K562 (cell line): ENCODE results near the gene CMIP. TPM values are rescaled to one million over a fixed set of nuclear protein-coding genes. Genes with fewer than 3 reads are reported as not detected.
A peak's percentile ranks its signal among the peaks of the same experiment; 100 is the strongest.

ENCODE experiments used
- BDP1 ChIP-seq: IDR thresholded peaks from 3 replicates; pipeline ENCODE4 v1.6.1; 2011; ENCODE audit not compliant: insufficient read length, insufficient read depth
- BRCA1 ChIP-seq, 2 experiments: fragments of 450-650 bp in 1 of 2; sonication (generic) in 1 of 2; formaldehyde crosslinking in 1 of 2; IDR thresholded peaks; 2 replicates each; pipeline versions ENCODE4 v1.5.0 to v1.6.1; 2017 to 2020; ENCODE audit warnings: mild to moderate bottlenecking in 1 of 2, missing genetic modification reagents in 1 of 2
- CTBP1 ChIP-seq: fragments of 450-650 bp; IDR thresholded peaks from 2 replicates; pipeline ENCODE4 v1.6.1; 2016; ENCODE audit warnings: borderline replicate concordance
- JUND ChIP-seq, 2 experiments: IDR thresholded peaks; 2 replicates in 1 of 2; 3 replicates in 1 of 2; pipeline ENCODE4 v1.6.1; 2011; ENCODE audit warnings: borderline replicate concordance in 2 of 2, low read depth in 2 of 2, low read length in 2 of 2, improper control_type of control experiment in 1 of 2, missing biosample characterization in 1 of 2, missing genetic modification characterization in 1 of 2, missing genetic modification reagents in 1 of 2
- NFE2 ChIP-seq: IDR thresholded peaks from 2 replicates; pipeline ENCODE4 v1.6.1; 2014; ENCODE audit warnings: antibody characterized with exemption, low read depth
- SAFB ChIP-seq: fragments of 200-400 bp; formaldehyde crosslinking; IDR thresholded peaks from 2 replicates; pipeline ENCODE4 v1.6.1; 2017; ENCODE audit warnings: low read depth, low read length, borderline replicate concordance
- SRSF9 ChIP-seq: fragments of 200-400 bp; formaldehyde crosslinking; IDR thresholded peaks from 2 replicates; pipeline ENCODE4 v1.6.1; 2017; ENCODE audit warnings: low read depth, low read length, borderline replicate concordance
- TAF7 ChIP-seq: fragments of 450-650 bp; IDR thresholded peaks from 2 replicates; pipeline ENCODE4 v1.6.1; 2016; ENCODE audit warnings: missing genetic modification characterization, missing compliant biosample characterization
- ZBED1 ChIP-seq: IDR thresholded peaks from 2 replicates; pipeline ENCODE4 v1.6.1; 2014
- ZNF584 ChIP-seq: fragments of 200-800 bp; sonication (Bioruptor generic); IDR thresholded peaks from 2 replicates; pipeline ENCODE4 v1.6.1; 2016; ENCODE audit warnings: low read depth, mild to moderate bottlenecking, missing genetic modification characterization, missing compliant biosample characterization
- polyA plus RNA-seq, 8 experiments: library from polyadenylated mRNA; depleted of rRNA in 4 of 8; stranded (reverse) in 5 of 8; unstranded in 3 of 8; fragments of >200 nt; fragmentation: Nextera tagmentation in 2 of 8; fragmentation: Illumina TruSeq in 1 of 8; extraction: Ambion mirVana in 2 of 8; extraction: Trizol in 1 of 8; gene quantifications; 2 replicates each; pipeline versions ENCODE4 v1.2.1 to v1.2.3, GENCODE V29; 2011 to 2014; ENCODE audit warnings: inconsistent platforms in 1 of 8, missing spikeins in 1 of 8
- total RNA-seq, 7 experiments: library from RNA; depleted of rRNA in 6 of 7; stranded (reverse); fragments of >200 nt in 6 of 7; fragmentation: Illumina TruSeq in 2 of 7; extraction: Trizol in 2 of 7; gene quantifications; 2 replicates each; pipeline versions ENCODE4 v1.2.1 to v1.2.3, GENCODE V29; 2011 to 2021; ENCODE audit warnings: low replicate concordance in 1 of 7
- TF ChIP-seq, protein P1 (sequence below): fragments of 450-650 bp; IDR thresholded peaks from 2 replicates; pipeline ENCODE4 v1.6.1; 2016; ENCODE audit warnings: low read depth
- TF ChIP-seq, protein P2 (sequence below): fragments of 250-450 bp; sonication (Bioruptor Pico); IDR thresholded peaks from 2 replicates; pipeline ENCODE4 v1.9.0; 2021; ENCODE audit warnings: mild to moderate bottlenecking, inconsistent platforms
- TF ChIP-seq, protein P3 (sequence below), 2 experiments: IDR thresholded peaks in 1 of 2; conservative IDR thresholded peaks in 1 of 2; 2 replicates each; pipeline ENCODE4 v1.6.1; 2016; ENCODE audit warnings: low read depth in 2 of 2, mild to moderate bottlenecking in 1 of 2, missing compliant biosample characterization in 1 of 2, missing genetic modification characterization in 1 of 2, moderate library complexity in 1 of 2

The CMIP gene
- total and polyA plus RNA-seq, 9 of the 15 experiments (the other 6 are each of a cell fraction or from before 2014, with no cell fraction given) = 0.94 to 82.5 (median 10.3) TPM

DNA sequence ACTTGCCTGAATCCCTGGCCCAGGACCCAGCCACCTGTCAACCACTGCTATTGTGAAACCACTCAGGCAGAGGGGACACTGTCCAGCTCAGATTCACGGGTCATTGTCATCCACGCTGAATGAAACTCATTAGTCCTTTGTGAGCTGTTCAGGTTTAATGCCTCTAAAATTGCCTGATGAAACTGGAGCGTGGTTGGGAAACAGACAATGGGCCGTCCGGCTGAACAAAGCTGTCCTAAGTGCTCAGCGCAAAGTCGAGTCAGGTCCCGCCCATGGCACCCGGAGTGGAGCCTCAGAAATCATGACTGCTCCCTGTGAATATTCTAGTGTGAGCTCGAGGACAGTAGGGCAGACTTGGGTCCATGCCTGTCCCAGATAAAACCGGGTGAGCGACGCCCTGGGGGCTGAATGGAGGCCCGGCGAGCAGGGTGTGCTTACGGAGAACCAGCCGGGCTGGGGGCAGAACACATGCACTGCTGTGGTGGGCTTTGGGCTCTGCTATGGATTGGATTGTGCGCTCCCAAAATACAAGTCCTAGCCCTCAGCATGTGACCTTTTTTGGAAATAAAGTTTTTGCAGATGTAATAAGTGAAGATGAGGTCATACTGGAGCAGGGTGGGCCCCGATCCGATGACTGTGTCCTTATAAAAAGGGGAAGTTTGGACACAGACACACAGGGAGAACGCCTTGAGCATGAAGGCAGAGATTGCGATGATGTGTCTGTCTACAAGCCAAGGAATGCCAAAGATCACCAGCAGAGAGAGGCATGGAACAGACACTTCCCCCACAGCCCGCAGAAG, 12.9 kb upstream of the CMIP start (continued):
- TF ChIP-seq, protein P1, sequence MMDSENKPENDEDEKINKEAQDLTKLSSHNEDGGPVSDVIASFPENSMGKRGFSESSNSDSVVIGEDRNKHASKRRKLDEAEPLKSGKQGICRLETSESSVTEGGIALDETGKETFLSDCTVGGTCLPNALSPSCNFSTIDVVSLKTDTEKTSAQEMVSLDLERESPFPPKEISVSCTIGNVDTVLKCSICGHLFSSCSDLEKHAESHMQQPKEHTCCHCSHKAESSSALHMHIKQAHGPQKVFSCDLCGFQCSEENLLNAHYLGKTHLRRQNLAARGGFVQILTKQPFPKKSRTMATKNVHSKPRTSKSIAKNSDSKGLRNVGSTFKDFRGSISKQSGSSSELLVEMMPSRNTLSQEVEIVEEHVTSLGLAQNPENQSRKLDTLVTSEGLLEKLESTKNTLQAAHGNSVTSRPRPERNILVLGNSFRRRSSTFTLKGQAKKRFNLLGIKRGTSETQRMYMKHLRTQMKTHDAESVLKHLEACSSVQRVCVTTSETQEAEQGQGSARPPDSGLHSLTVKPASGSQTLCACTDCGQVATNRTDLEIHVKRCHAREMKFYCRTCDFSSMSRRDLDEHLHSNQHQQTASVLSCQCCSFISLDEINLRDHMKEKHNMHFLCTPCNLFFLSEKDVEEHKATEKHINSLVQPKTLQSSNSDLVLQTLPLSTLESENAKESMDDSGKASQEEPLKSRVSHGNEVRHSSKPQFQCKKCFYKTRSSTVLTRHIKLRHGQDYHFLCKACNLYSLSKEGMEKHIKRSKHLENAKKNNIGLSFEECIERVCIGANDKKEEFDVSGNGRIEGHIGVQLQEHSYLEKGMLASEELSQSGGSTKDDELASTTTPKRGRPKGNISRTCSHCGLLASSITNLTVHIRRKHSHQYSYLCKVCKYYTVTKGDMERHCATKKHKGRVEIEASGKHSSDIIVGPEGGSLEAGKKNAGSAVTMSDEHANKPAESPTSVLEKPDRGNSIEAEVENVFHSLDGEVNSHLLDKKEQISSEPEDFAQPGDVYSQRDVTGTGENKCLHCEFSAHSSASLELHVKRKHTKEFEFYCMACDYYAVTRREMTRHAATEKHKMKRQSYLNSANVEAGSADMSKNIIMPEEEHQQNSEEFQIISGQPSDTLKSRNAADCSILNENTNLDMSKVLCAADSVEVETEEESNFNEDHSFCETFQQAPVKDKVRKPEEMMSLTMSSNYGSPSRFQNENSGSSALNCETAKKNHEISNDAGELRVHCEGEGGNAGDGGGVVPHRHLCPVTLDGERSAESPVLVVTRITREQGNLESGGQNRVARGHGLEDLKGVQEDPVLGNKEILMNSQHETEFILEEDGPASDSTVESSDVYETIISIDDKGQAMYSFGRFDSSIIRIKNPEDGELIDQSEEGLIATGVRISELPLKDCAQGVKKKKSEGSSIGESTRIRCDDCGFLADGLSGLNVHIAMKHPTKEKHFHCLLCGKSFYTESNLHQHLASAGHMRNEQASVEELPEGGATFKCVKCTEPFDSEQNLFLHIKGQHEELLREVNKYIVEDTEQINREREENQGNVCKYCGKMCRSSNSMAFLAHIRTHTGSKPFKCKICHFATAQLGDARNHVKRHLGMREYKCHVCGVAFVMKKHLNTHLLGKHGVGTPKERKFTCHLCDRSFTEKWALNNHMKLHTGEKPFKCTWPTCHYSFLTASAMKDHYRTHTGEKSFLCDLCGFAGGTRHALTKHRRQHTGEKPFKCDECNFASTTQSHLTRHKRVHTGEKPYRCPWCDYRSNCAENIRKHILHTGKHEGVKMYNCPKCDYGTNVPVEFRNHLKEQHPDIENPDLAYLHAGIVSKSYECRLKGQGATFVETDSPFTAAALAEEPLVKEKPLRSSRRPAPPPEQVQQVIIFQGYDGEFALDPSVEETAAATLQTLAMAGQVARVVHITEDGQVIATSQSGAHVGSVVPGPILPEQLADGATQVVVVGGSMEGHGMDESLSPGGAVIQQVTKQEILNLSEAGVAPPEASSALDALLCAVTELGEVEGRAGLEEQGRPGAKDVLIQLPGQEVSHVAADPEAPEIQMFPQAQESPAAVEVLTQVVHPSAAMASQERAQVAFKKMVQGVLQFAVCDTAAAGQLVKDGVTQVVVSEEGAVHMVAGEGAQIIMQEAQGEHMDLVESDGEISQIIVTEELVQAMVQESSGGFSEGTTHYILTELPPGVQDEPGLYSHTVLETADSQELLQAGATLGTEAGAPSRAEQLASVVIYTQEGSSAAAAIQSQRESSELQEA = no peak
- no peak for TF ChIP-seq BDP1
- TF ChIP-seq CTBP1 = peak; percentile 70; the same call in 1 of the 2 replicates
- no peak for TF ChIP-seq SAFB
- TF ChIP-seq ZNF584 (CRISPR knock-in tag) = no peak
- TF ChIP-seq, protein P2, sequence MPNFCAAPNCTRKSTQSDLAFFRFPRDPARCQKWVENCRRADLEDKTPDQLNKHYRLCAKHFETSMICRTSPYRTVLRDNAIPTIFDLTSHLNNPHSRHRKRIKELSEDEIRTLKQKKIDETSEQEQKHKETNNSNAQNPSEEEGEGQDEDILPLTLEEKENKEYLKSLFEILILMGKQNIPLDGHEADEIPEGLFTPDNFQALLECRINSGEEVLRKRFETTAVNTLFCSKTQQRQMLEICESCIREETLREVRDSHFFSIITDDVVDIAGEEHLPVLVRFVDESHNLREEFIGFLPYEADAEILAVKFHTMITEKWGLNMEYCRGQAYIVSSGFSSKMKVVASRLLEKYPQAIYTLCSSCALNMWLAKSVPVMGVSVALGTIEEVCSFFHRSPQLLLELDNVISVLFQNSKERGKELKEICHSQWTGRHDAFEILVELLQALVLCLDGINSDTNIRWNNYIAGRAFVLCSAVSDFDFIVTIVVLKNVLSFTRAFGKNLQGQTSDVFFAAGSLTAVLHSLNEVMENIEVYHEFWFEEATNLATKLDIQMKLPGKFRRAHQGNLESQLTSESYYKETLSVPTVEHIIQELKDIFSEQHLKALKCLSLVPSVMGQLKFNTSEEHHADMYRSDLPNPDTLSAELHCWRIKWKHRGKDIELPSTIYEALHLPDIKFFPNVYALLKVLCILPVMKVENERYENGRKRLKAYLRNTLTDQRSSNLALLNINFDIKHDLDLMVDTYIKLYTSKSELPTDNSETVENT = no peak
- TF ChIP-seq SRSF9 = no peak
- TF ChIP-seq, protein P3, sequence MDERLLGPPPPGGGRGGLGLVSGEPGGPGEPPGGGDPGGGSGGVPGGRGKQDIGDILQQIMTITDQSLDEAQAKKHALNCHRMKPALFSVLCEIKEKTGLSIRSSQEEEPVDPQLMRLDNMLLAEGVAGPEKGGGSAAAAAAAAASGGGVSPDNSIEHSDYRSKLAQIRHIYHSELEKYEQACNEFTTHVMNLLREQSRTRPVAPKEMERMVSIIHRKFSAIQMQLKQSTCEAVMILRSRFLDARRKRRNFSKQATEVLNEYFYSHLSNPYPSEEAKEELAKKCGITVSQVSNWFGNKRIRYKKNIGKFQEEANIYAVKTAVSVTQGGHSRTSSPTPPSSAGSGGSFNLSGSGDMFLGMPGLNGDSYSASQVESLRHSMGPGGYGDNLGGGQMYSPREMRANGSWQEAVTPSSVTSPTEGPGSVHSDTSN (CRISPR knock-in tag; IDR thresholded peaks at IDR 0.05; ENCODE audit: low read depth) = no peak
- TF ChIP-seq, protein P3 (tag; conservative IDR thresholded peaks at IDR 0.05; ENCODE audit: low read depth) = no peak
- TF ChIP-seq JUND (IDR thresholded peaks at IDR 0.05; ENCODE audit: borderline replicate concordance, low read depth, low read length) = peak; percentile 85
- peak; percentile 91 for TF ChIP-seq JUND (tag; IDR thresholded peaks at IDR 0.05; ENCODE audit: borderline replicate concordance, low read depth, low read length)
- TF ChIP-seq BRCA1 (IDR thresholded peaks at IDR 0.05) = no peak
- TF ChIP-seq BRCA1 (CRISPR knock-in tag; IDR thresholded peaks at IDR 0.05) = peak; percentile 85; the same call in 1 of the 2 replicates
- TF ChIP-seq ZBED1 = no peak
- peak; percentile 38 for TF ChIP-seq NFE2
- no peak for TF ChIP-seq TAF7 (tag)
